HepG2 (cell line): Measurements from ENCODE around the gene OR1E1. TPM values are rescaled to one million over a fixed set of nuclear protein-coding genes. Genes with fewer than 3 reads are reported as not detected.

Experiments
- polyA plus RNA-seq, 8 experiments: library from polyadenylated mRNA; depleted of rRNA in 3 of 8; stranded (reverse) in 7 of 8; unstranded in 1 of 8; fragments of >200 nt; fragmentation: Illumina TruSeq in 4 of 8; extraction: Trizol in 4 of 8; gene quantifications; 2 replicates each; pipeline versions ENCODE4 v1.2.1 to v1.2.3, GENCODE V29; 2011 to 2016; ENCODE audit warnings: low read depth in 4 of 8, missing spikeins in 1 of 8, mixed read lengths in 1 of 8; ENCODE audit not compliant: insufficient read depth in 1 of 8
- small RNA-seq, 3 experiments: library from RNA; depleted of rRNA; stranded (forward); fragments of <200 nt; gene quantifications; one replicate each; pipeline ENCODE3, GENCODE V24; 2012; ENCODE audit warnings: low read depth in 2 of 3, low replicate concordance in 1 of 3; ENCODE audit not compliant: insufficient read length in 3 of 3, insufficient read depth in 2 of 3
- total RNA-seq, 5 experiments: library from RNA; depleted of rRNA; stranded (reverse); fragments of >200 nt; fragmentation: Illumina TruSeq; extraction: Trizol; gene quantifications; 2 replicates each; pipeline ENCODE4 v1.2.3, GENCODE V29; 2016; ENCODE audit warnings: low read depth in 1 of 5

Gene OR1E1
- total and polyA plus RNA-seq, 2 of the 13 experiments (the other 11 are each of a cell fraction or from before 2014, with no cell fraction given): not detected

Small RNA genes within 50 kb of the gene (small RNA-seq; reads per million reads assigned to genes)
- gene OR1AC1P: 0 reads per million in 3 experiments

Other genes with a start within 250 kb of the OR1E1 start
- gene OR1A2, start 200.9 kb downstream of the OR1E1 start, total RNA-seq (2016; rRNA removed; fragmentation: Illumina TruSeq; extraction: Trizol): not detected in 2 replicates
- not detected in 2 replicates for gene OR1A2, start 200.9 kb downstream of the OR1E1 start, polyA plus RNA-seq (2011; rRNA removed)
- not detected in 2 replicates for gene OR1A1, start 190.7 kb downstream of the OR1E1 start, total RNA-seq (2016; rRNA removed; fragmentation: Illumina TruSeq; extraction: Trizol)
- not detected in 2 replicates for gene OR1A1, start 190.7 kb downstream of the OR1E1 start, polyA plus RNA-seq (2011; rRNA removed)
- gene OR3A1, start 100.0 kb downstream of the OR1E1 start, total RNA-seq (2016; rRNA removed; fragmentation: Illumina TruSeq; extraction: Trizol): not detected in 2 replicates
- not detected in 2 replicates for gene OR3A1, start 100.0 kb downstream of the OR1E1 start, polyA plus RNA-seq (2011; rRNA removed)
- not detected in 2 replicates for gene OR3A2, start 12.1 kb downstream of the OR1E1 start, total RNA-seq (2016; rRNA removed; fragmentation: Illumina TruSeq; extraction: Trizol)
- gene OR3A2, start 12.1 kb downstream of the OR1E1 start, polyA plus RNA-seq (2011; rRNA removed): not detected in 2 replicates
- gene OR3A3, start 13.0 kb upstream of the OR1E1 start, total RNA-seq (2016; rRNA removed; fragmentation: Illumina TruSeq; extraction: Trizol): not detected in 2 replicates
- gene OR3A3, start 13.0 kb upstream of the OR1E1 start, polyA plus RNA-seq (2011; rRNA removed): not detected in 2 replicates
- not detected in 2 replicates for gene OR1E2, start 35.4 kb upstream of the OR1E1 start, total RNA-seq (2016; rRNA removed; fragmentation: Illumina TruSeq; extraction: Trizol)
- gene OR1E2, start 35.4 kb upstream of the OR1E1 start, polyA plus RNA-seq (2011; rRNA removed): not detected in 2 replicates
- gene SPATA22, start 73.4 kb upstream of the OR1E1 start, total RNA-seq (2016; rRNA removed; fragmentation: Illumina TruSeq; extraction: Trizol): not detected in 2 replicates
- not detected in 2 replicates for gene SPATA22, start 73.4 kb upstream of the OR1E1 start, polyA plus RNA-seq (2011; rRNA removed)
- not detected in 2 replicates for gene ASPA, start 77.6 kb upstream of the OR1E1 start, total RNA-seq (2016; rRNA removed; fragmentation: Illumina TruSeq; extraction: Trizol)
- gene ASPA, start 77.6 kb upstream of the OR1E1 start, polyA plus RNA-seq (2011; rRNA removed): not detected in 2 replicates
- 0.46 and 1.0 TPM in 2 replicates for gene TRPV3, start 159.4 kb upstream of the OR1E1 start, total RNA-seq (2016; rRNA removed; fragmentation: Illumina TruSeq; extraction: Trizol)
- gene TRPV3, start 159.4 kb upstream of the OR1E1 start, polyA plus RNA-seq (2011; rRNA removed): 0.40 and 0.90 TPM in 2 replicates
- gene TRPV1, start 211.0 kb upstream of the OR1E1 start, total RNA-seq (2016; rRNA removed; fragmentation: Illumina TruSeq; extraction: Trizol): 2.2 and 5.3 TPM in 2 replicates
- gene TRPV1, start 211.0 kb upstream of the OR1E1 start, polyA plus RNA-seq (2011; rRNA removed): 8.0 and 9.5 TPM in 2 replicates
- 25.2 and 30.9 TPM in 2 replicates for gene SHPK, start 237.8 kb upstream of the OR1E1 start, total RNA-seq (2016; rRNA removed; fragmentation: Illumina TruSeq; extraction: Trizol)
- 16.2 and 20.4 TPM in 2 replicates for gene SHPK, start 237.8 kb upstream of the OR1E1 start, polyA plus RNA-seq (2011; rRNA removed)
- 6.5 and 13.7 TPM in 2 replicates for gene CTNS, start 238.3 kb upstream of the OR1E1 start, total RNA-seq (2016; rRNA removed; fragmentation: Illumina TruSeq; extraction: Trizol)
- 9.5 and 13.0 TPM in 2 replicates for gene CTNS, start 238.3 kb upstream of the OR1E1 start, polyA plus RNA-seq (2011; rRNA removed)